Pancreas (tissue), 10 donors: Measurements from ENCODE around the gene RRP8. TPM values are rescaled to one million over a fixed set of nuclear protein-coding genes. Genes with fewer than 3 reads are reported as not detected.

ENCODE experiments used
- ATAC-seq, 4 donors: fragments of 200-7000 bp; cut with Tn5 transposase; one replicate each; pipeline versions ENCODE4 v1.8.0 to v1.9.1; 2020; ENCODE audit warnings: mild to moderate bottlenecking in 4 of 4, moderate library complexity in 4 of 4
- DNase-seq, 6 donors: peaks; one replicate each; pipeline ENCODE4 v3.0.0-alpha.2; 2020
- FAIRE-seq: peaks from 2 replicates; lab custom pipeline; 2012; peaks lifted over from hg19 to GRCh38; lab: Jason Lieb, UNC
- H3K27ac ChIP-seq, 4 donors: fragments of 200-600 bp; sonication (generic); 1 replicate in 3 of 4; 2 replicates in 1 of 4; pipeline versions ENCODE4 v1.5.0 to v1.8.0; 2020
- H3K27me3 ChIP-seq, 4 donors: fragments of 200-600 bp; one replicate each; pipeline ENCODE4 v1.8.0; 2021
- H3K36me3 ChIP-seq, 3 donors: fragments of 200-600 bp; sonication (generic) in 1 of 3; one replicate each; pipeline versions ENCODE4 v1.5.0 to v1.8.0; 2020 to 2021
- H3K4me1 ChIP-seq, 3 donors: fragments of 200-600 bp; one replicate each; pipeline ENCODE4 v1.8.0; 2021
- H3K4me3 ChIP-seq, 4 donors: fragments of 200-600 bp; sonication (generic) in 2 of 4; one replicate each; pipeline versions ENCODE4 v1.5.0 to v1.8.0; 2020 to 2021
- H3K9me3 ChIP-seq, 4 donors: fragments of 200-600 bp; one replicate each; pipeline ENCODE4 v1.8.0; 2021
- CTCF ChIP-seq, 4 donors: fragments of 200-600 bp; sonication (generic) in 3 of 4; IDR thresholded peaks; one replicate each; pipeline versions ENCODE4 v1.5.0 to v1.8.0; 2021; ENCODE audit warnings: antibody characterized with exemption in 4 of 4
- WGBS, 2 donors: extraction: QIAGEN DNeasy Blood & Tissue Kit; methylation state at CpG; one replicate each; pipeline ENCODE4 v1.1.7; 2013; 5-methylcytosine and 5-hydroxymethylcytosine counted together
- intact Hi-C, 3 donors: fragments of 100-400 bp; cut with DNase I; formaldehyde crosslinking; loops; one replicate each; pipeline versions ENCODE4 v1.11.1 to v1.14.2; 2022
- polyA plus RNA-seq, 2 donors: library from polyadenylated mRNA; stranded (reverse); fragments of 200-250 nt; gene quantifications; one replicate each; pipeline ENCODE4 v1.2.3, GENCODE V29; 2013
- total RNA-seq, 6 donors: library from RNA; stranded (reverse); fragmentation: NEBNext Ultra II Directional in 4 of 6; extraction: Animal tissue kit (Norgen Biotek cat#: 25700) in 4 of 6; gene quantifications; one replicate each; pipeline versions ENCODE4 v1.2.1 to v1.2.4, GENCODE V29; 2021 to 2023
- donor health status: healthy with polysubstance abuse.
- donor health status: DM: no; HTN: no; CAD: no; lungs with moderate emphysema.
- donor health status: DM: no; HTN: no; CAD: no.
- donor health status: control.
- donor health status: control.
- donor health status: Bipolar disorder and iron deficiency.
- donor health status: DM: yes; HTN: yes; CAD: no.
- donor health status: DM: no; HTN: no; CAD: no.
- donor health status: DM: no; HTN: no; CAD: no.
- donor health status: DM: yes; HTN: yes; CAD: no.

Gene RRP8
- total and polyA plus RNA-seq, 8 donors: 6.3 to 25.0 (median 10.2) TPM

GRCh38 chr11:6599881-6600390, 3.5 kb downstream of the RRP8 start:
- TF ChIP-seq CTCF (IDR thresholded peaks at IDR 0.05): no peak
- H3K4me1 ChIP-seq: peaks cover 0 to 20% (median 10%) of the 10 kb centered on the region in 3 donors
- FAIRE-seq: no peak
- peak in 2 of 6 donors; percentile 36 to 37 for DNase-seq
- no peaks in the 10 kb centered on the region for H3K27me3 ChIP-seq
- intact Hi-C loops: no loop called here
- H3K4me3 ChIP-seq: no peak overlapping the region
- H3K36me3 ChIP-seq: peaks cover 0 to 20% (median 10%) of the 10 kb centered on the region in 3 donors
- H3K27ac ChIP-seq: no peak overlapping the region
- 79 to 86% methylated on average over 2 of the region's 2 CpGs for WGBS, 2 donors
- no peaks in the 10 kb centered on the region for H3K9me3 ChIP-seq
- no peak for ATAC-seq

GRCh38 chr11:6599449-6599848, 4.0 kb downstream of the RRP8 start:
- FAIRE-seq (no peak), ATAC-seq (no peak), DNase-seq (no peak)
- Histone ChIP-seq H3K27ac (no peak overlapping the region), H3K9me3 (no peaks in the 10 kb centered on the region), H3K27me3 (no peaks in the 10 kb centered on the region), H3K4me3 (no peak overlapping the region), H3K4me1 (peaks cover 0 to 16% (median 10%) of the 10 kb centered on the region in 3 donors), H3K36me3 (peaks cover 0 to 20% (median 10%) of the 10 kb centered on the region in 3 donors)
- intact Hi-C loops: no loop called here
- no peak for TF ChIP-seq CTCF (IDR thresholded peaks at IDR 0.05)
- WGBS, 2 donors: 76 to 86% methylated on average over 1 of the region's 1 CpG

GRCh38 chr11:6598555-6598954, 4.9 kb downstream of the RRP8 start:
- DNase-seq (no peak), FAIRE-seq (no peak), ATAC-seq (no peak)
- peaks cover 0 to 20% (median 10%) of the 10 kb centered on the region in 3 donors for H3K36me3 ChIP-seq
- H3K27ac ChIP-seq: no peak overlapping the region
- H3K9me3 ChIP-seq: no peaks in the 10 kb centered on the region
- 88 to 95% methylated on average over 3 of the region's 3 CpGs for WGBS, 2 donors
- H3K4me1 ChIP-seq: peaks cover 0 to 16% (median 10%) of the 10 kb centered on the region in 3 donors
- intact Hi-C loops: no loop called here
- no peaks in the 10 kb centered on the region for H3K27me3 ChIP-seq
- no peak overlapping the region for H3K4me3 ChIP-seq
- no peak for TF ChIP-seq CTCF (IDR thresholded peaks at IDR 0.05)

GRCh38 chr11:6596239-6596877, 7.1 kb downstream of the RRP8 start:
- Histone ChIP-seq H3K27ac (no peak overlapping the region), H3K4me1 (peaks cover 0 to 5% (median 0%) of the 10 kb centered on the region in 3 donors), H3K9me3 (no peaks in the 10 kb centered on the region), H3K4me3 (no peak overlapping the region), H3K27me3 (no peaks in the 10 kb centered on the region), H3K36me3 (peaks cover 0 to 20% (median 19%) of the 10 kb centered on the region in 3 donors)
- DNase-seq (no peak), FAIRE-seq (no peak), ATAC-seq (no peak)
- TF ChIP-seq CTCF (IDR thresholded peaks at IDR 0.05): no peak
- WGBS, 2 donors: 63 to 67% methylated on average over 5 of the region's 5 CpGs
- intact Hi-C loops: no loop called here
